IPS-NIHi7 (cell line): Measurements from ENCODE around the gene TRPV4.

Source experiments
- DNase-seq: peaks from one replicate; pipeline ENCODE4 v3.0.0; 2012; ENCODE audit warnings: mixed read lengths; ENCODE audit errors: extremely low spot score

The TRPV4 gene

GRCh38 chr12:109827566-109828550, 5.3 kb downstream of the TRPV4 start:
- DNase-seq, result no peak

- DNase-seq, result no peak
Observed at GRCh38 chr12:109827080-109827479, 6.1 kb downstream of the TRPV4 start.

GRCh38 chr12:109824731-109825130, 8.5 kb downstream of the TRPV4 start:
- DNase-seq, result no peak

GRCh38 chr12:109822951-109823411, 10.2 kb downstream of the TRPV4 start:
- DNase-seq, result no peak

- no peak for DNase-seq
Observed at GRCh38 chr12:109822416-109822815, 10.8 kb downstream of the TRPV4 start.

GRCh38 chr12:109821968-109822367, 11.2 kb downstream of the TRPV4 start:
- no peak for DNase-seq

GRCh38 chr12:109820816-109821381, 12.3 kb downstream of the TRPV4 start:
- no peak for DNase-seq

GRCh38 chr12:109818905-109819500, 14.2 kb downstream of the TRPV4 start:
- no peak for DNase-seq

- no peak for DNase-seq
Observed at GRCh38 chr12:109818253-109818652, 14.9 kb downstream of the TRPV4 start.

- no peak for DNase-seq
Observed at GRCh38 chr12:109817627-109818231, 15.5 kb downstream of the TRPV4 start.

- no peak for DNase-seq
Observed at GRCh38 chr12:109816870-109817269, 16.3 kb downstream of the TRPV4 start.

GRCh38 chr12:109815757-109816617, 17.2 kb downstream of the TRPV4 start:
- no peak for DNase-seq

GRCh38 chr12:109815225-109815624, 18.0 kb downstream of the TRPV4 start:
- DNase-seq, result no peak

GRCh38 chr12:109814600-109815150, 18.5 kb downstream of the TRPV4 start:
- DNase-seq, result no peak

GRCh38 chr12:109813810-109814416, 19.3 kb downstream of the TRPV4 start:
- no peak for DNase-seq

- DNase-seq, result no peak
Observed at GRCh38 chr12:109811624-109811995, 21.6 kb downstream of the TRPV4 start.

- DNase-seq, result no peak
Observed at GRCh38 chr12:109810954-109811623, 22.1 kb downstream of the TRPV4 start.

GRCh38 chr12:109808876-109809646, 24.1 kb downstream of the TRPV4 start:
- no peak for DNase-seq
